Endothelial cell of umbilical vein (primary cell): ENCODE measurements around the gene ERN2. TPM values are rescaled to one million over a fixed set of nuclear protein-coding genes. Genes with fewer than 3 reads are reported as not detected.

ENCODE experiments used
- BruUV-seq: library from RNA; stranded (reverse); fragments of 400-500 nt; replicated peaks from 2 replicates; lab custom pipeline; 2021; lab: Mats Ljungman, UMichigan
- CTCF ChIA-PET: fragments of 300-600, 350-600 bp; sonication (Branson Sonifier 250); formaldehyde crosslinking; loops from one replicate; lab custom pipeline; 2021; ENCODE audit warnings: antibody characterized with exemption, inconsistent platforms; lab: Charles Lee
- POLR2A ChIA-PET: fragments of 300-600, 350-600 bp; sonication (Branson Sonifier 250); formaldehyde crosslinking; loops from one replicate; lab custom pipeline; 2021; ENCODE audit warnings: antibody characterized with exemption, inconsistent platforms; lab: Charles Lee
- DNase-seq: peaks from one replicate; pipeline ENCODE4 v3.0.0-alpha.2; 2011; ENCODE audit warnings: low read depth, low spot score
- FAIRE-seq: peaks from 2 replicates; lab custom pipeline; 2011; peaks lifted over from hg19 to GRCh38; lab: Jason Lieb, UNC
- H2AFZ ChIP-seq: 2 replicates; pipeline ENCODE4 v1.6.0; 2012; ENCODE audit warnings: low read depth, low read length, control low read depth, inconsistent platforms
- H3K27ac ChIP-seq: 2 replicates; pipeline ENCODE4 v1.5.1; 2011; ENCODE audit warnings: low read depth, mild to moderate bottlenecking, control low read depth, low read length, moderate library complexity; ENCODE audit not compliant: insufficient read depth
- H3K27me3 ChIP-seq, 2 experiments: 2 replicates each; pipeline versions ENCODE4 v1.6.0 to v1.6.1; 2011; ENCODE audit warnings: low read length in 2 of 2, mixed read lengths in 1 of 2; ENCODE audit not compliant: control insufficient read depth in 2 of 2, insufficient read depth in 2 of 2
- H3K36me3 ChIP-seq, 2 experiments: 2 replicates in 1 of 2; 3 replicates in 1 of 2; pipeline ENCODE4 v1.5.1; 2011; ENCODE audit warnings: low read length in 2 of 2, mild to moderate bottlenecking in 1 of 2, moderate library complexity in 1 of 2; ENCODE audit not compliant: control insufficient read depth in 2 of 2, insufficient read depth in 2 of 2; ENCODE audit errors: extremely low read depth in 1 of 2
- H3K4me1 ChIP-seq: 3 replicates; pipeline ENCODE4 v1.5.1; 2011; ENCODE audit warnings: mild to moderate bottlenecking, low read length; ENCODE audit not compliant: control insufficient read depth, insufficient read depth; ENCODE audit errors: extremely low read depth
- H3K4me2 ChIP-seq: 2 replicates; pipeline ENCODE4 v1.6.1; 2011; ENCODE audit warnings: low read length, control low read depth, mixed read lengths; ENCODE audit not compliant: insufficient read depth
- H3K4me3 ChIP-seq, 3 experiments: fragments of 200-600 bp in 1 of 3; sonication (generic), shearing (Covaris generic) in 1 of 3; replicated peaks in 1 of 3; 2 replicates each; pipeline ENCODE4 v1.5.1; 2011 to 2016; ENCODE audit warnings: control low read depth in 3 of 3, low read length in 3 of 3, mild to moderate bottlenecking in 2 of 3, inconsistent platforms in 1 of 3, low read depth in 1 of 3, moderate library complexity in 1 of 3; ENCODE audit not compliant: insufficient read depth in 1 of 3
- H3K79me2 ChIP-seq: 2 replicates; pipeline ENCODE4 v1.6.0; 2012; ENCODE audit warnings: low read length, inconsistent platforms; ENCODE audit not compliant: control insufficient read depth, insufficient read depth
- H3K9ac ChIP-seq: replicated peaks from 2 replicates; pipeline ENCODE3; 2011; ENCODE audit warnings: low read length, control low read depth; ENCODE audit not compliant: insufficient read depth; ENCODE audit errors: extremely low read depth
- H3K9me1 ChIP-seq: replicated peaks from 3 replicates; pipeline ENCODE4 v1.6.0; 2011; ENCODE audit warnings: mild to moderate bottlenecking, low read length; ENCODE audit not compliant: control insufficient read depth, insufficient read depth; ENCODE audit errors: extremely low read depth
- H3K9me3 ChIP-seq: replicated peaks from 2 replicates; pipeline ENCODE4 v1.5.1; 2012; ENCODE audit warnings: low read length, inconsistent platforms; ENCODE audit not compliant: control insufficient read depth, insufficient read depth
- H4K20me1 ChIP-seq: replicated peaks from 2 replicates; pipeline ENCODE3; 2011; ENCODE audit warnings: mild to moderate bottlenecking, low read length; ENCODE audit not compliant: control insufficient read depth, insufficient read depth; ENCODE audit errors: extremely low read depth
- CTCF ChIP-seq, 2 donors: IDR thresholded peaks; 1 replicate in 1 of 2; 2 replicates in 1 of 2; pipeline ENCODE4 v1.5.1; 2011; ENCODE audit warnings: low read length in 2 of 2, mild to moderate bottlenecking in 2 of 2, moderate library complexity in 2 of 2, control low read depth in 1 of 2, inconsistent platforms in 1 of 2, low read depth in 1 of 2; ENCODE audit not compliant: insufficient read depth in 1 of 2; ENCODE audit errors: extremely low read depth in 1 of 2
- EZH2 ChIP-seq: IDR thresholded peaks from 2 replicates; pipeline ENCODE4 v1.6.1; 2012; ENCODE audit warnings: borderline replicate concordance, low read depth, mild to moderate bottlenecking, moderate library complexity, low read length, inconsistent platforms; ENCODE audit not compliant: severe bottlenecking
- FOS ChIP-seq: IDR thresholded peaks from 2 replicates; pipeline ENCODE4 v1.6.1; 2011; ENCODE audit warnings: mild to moderate bottlenecking, low read length, moderate library complexity, borderline replicate concordance; ENCODE audit not compliant: insufficient read depth
- GATA2 ChIP-seq: IDR thresholded peaks from 2 replicates; pipeline ENCODE4 v1.7.0; 2011; ENCODE audit warnings: low read depth, mild to moderate bottlenecking, moderate library complexity, mixed read lengths, low read length; ENCODE audit not compliant: insufficient read length, insufficient read depth
- JUN ChIP-seq: IDR thresholded peaks from 2 replicates; pipeline ENCODE4 v1.6.1; 2011; ENCODE audit warnings: borderline replicate concordance, low read depth; ENCODE audit not compliant: insufficient read length, insufficient read depth
- MAX ChIP-seq: IDR thresholded peaks from 2 replicates; pipeline ENCODE4 v1.6.1; 2011; ENCODE audit not compliant: insufficient read depth, insufficient read length
- MYC ChIP-seq: IDR thresholded peaks from one replicate; pipeline ENCODE4 v1.6.1; 2011; ENCODE audit warnings: mild to moderate bottlenecking, low read depth, low read length
- POLR2A ChIP-seq: IDR thresholded peaks from 2 replicates; pipeline ENCODE4 v1.6.1; 2012; ENCODE audit warnings: low read depth, mild to moderate bottlenecking, control low read depth, low read length
- POLR2AphosphoS5 ChIP-seq: IDR thresholded peaks from 2 replicates; pipeline ENCODE4 v1.6.1; 2012; ENCODE audit warnings: low read depth, mild to moderate bottlenecking, control low read depth, low read length, moderate library complexity; ENCODE audit not compliant: insufficient read depth
- dilution Hi-C: fragments of 300-500 bp; cut with MboI; formaldehyde crosslinking; loops from one replicate; pipeline ENCODE4 v1.15.0; 2019; ENCODE audit warnings: low sequenced_read_pairs; ENCODE audit not compliant: extremely low pct_ligation_motif_present
- intact Hi-C: fragments of 100-400 bp; cut with micrococcal nuclease; formaldehyde crosslinking; loops from one replicate; pipeline ENCODE4 v1.10.0; 2022
- polyA plus RNA-seq, 4 experiments: library from polyadenylated mRNA; depleted of rRNA in 3 of 4; stranded (reverse) in 3 of 4; unstranded in 1 of 4; fragments of >200 nt; gene quantifications; 2 replicates each; pipeline versions ENCODE4 v1.2.1 to v1.2.3, GENCODE V29; 2011 to 2012; ENCODE audit warnings: missing spikeins in 1 of 4
- total RNA-seq: library from RNA; stranded (reverse); gene quantifications from 2 replicates; pipeline ENCODE4 v1.2.3, GENCODE V29; 2021

The ERN2 gene
- total and polyA plus RNA-seq, 2 donors (not counting 3 experiments of a cell fraction or from before 2014, with no cell fraction given): 0.15 TPM; not detected in 1

GRCh38 chr16:23694265-23694643, 18.8 kb downstream of the ERN2 start:
- POLR2A ChIA-PET: no interaction called here
- Histone ChIP-seq H3K27me3 (no peaks in the 10 kb centered on the region), H3K79me2 (no peaks in the 10 kb centered on the region), H3K4me3 (no peak overlapping the region), H4K20me1 (no peaks in the 10 kb centered on the region), H3K9me1 (no peaks in the 10 kb centered on the region), H3K9me3 (no peaks in the 10 kb centered on the region), H2AFZ (peak overlapping the region; percentile 76), H3K27ac (no peak overlapping the region), H3K4me1 (no peaks in the 10 kb centered on the region), H3K9ac (no peak overlapping the region), H3K4me2 (no peak overlapping the region), H3K36me3 (peaks cover 6 to 20% of the 10 kb centered on the region in 2 experiments)
- no TSS peak for BruUV-seq
- DNase-seq (no peak), FAIRE-seq (no peak)
- intact Hi-C loops: no loop called here
- dilution Hi-C loops: no loop called here
- CTCF ChIA-PET: interaction anchor here (1.0 to 1.7 kb wide), 5 partner anchors 11 to 316 kb away, joined by 3 to 7 read pairs (median 4); no protein-coding TSS in a partner anchor
- TF ChIP-seq POLR2A (no peak), POLR2AphosphoS5 (no peak), MAX (no peak), EZH2 (no peak), FOS (no peak), JUN (no peak), GATA2 (no peak), CTCF (IDR thresholded peaks at IDR 0.05; ENCODE audit: extremely low read depth in 1 of 2, insufficient read depth in 1 of 2, low read depth in 1 of 2, low read length in 2 of 2) (no peak), MYC (no peak)
